HG03558 (cell line): Measurements from ENCODE around the gene HEBP1.

Experiments used
- ATAC-seq: cut with Tn5 transposase; IDR thresholded peaks from one replicate; pipeline ENCODE4 v1.9.1; 2021; ENCODE audit warnings: moderate number of reproducible peaks; ENCODE audit not compliant: unreplicated experiment; ENCODE audit errors: extremely low read depth

HEBP1 gene

GRCh38 chr12:13026286-13026685 lies 26.2 kb upstream of the HEBP1 start:
- no peak for ATAC-seq

GRCh38 chr12:13024531-13024916 lies 24.5 kb upstream of the HEBP1 start:
- no peak for ATAC-seq

GRCh38 chr12:13023811-13024530 lies 23.9 kb upstream of the HEBP1 start:
- no peak for ATAC-seq

- no peak for ATAC-seq
Measured at GRCh38 chr12:13022851-13023271, 22.8 kb upstream of the HEBP1 start.

GRCh38 chr12:13011098-13011497 lies 11.0 kb upstream of the HEBP1 start:
- ATAC-seq = no peak

GRCh38 chr12:13008741-13009380 lies 8.8 kb upstream of the HEBP1 start:
- ATAC-seq = no peak

GRCh38 chr12:13007496-13008233 lies 7.6 kb upstream of the HEBP1 start:
- no peak for ATAC-seq

GRCh38 chr12:13005649-13006048 lies 5.6 kb upstream of the HEBP1 start:
- ATAC-seq = no peak

GRCh38 chr12:13004986-13005385 lies 4.9 kb upstream of the HEBP1 start:
- no peak for ATAC-seq

- no peak for ATAC-seq
Measured at GRCh38 chr12:13004361-13004760, 4.3 kb upstream of the HEBP1 start.

- no peak for ATAC-seq
Measured at GRCh38 chr12:13002301-13003097, 2.4 kb upstream of the HEBP1 start.

GRCh38 chr12:13001775-13002040 lies 1.6 kb upstream of the HEBP1 start:
- ATAC-seq = no peak

- ATAC-seq = no peak
Measured at GRCh38 chr12:13000925-13001774, 1.1 kb upstream of the HEBP1 start.

GRCh38 chr12:13000616-13000924 lies 505 bp upstream of the HEBP1 start:
- peak; percentile 10 for ATAC-seq

- no peak for ATAC-seq
Measured at GRCh38 chr12:12999271-12999958, 650 bp downstream of the HEBP1 start.

GRCh38 chr12:12998248-12998647 lies 1.8 kb downstream of the HEBP1 start:
- ATAC-seq = no peak

- ATAC-seq = no peak
Measured at GRCh38 chr12:12997734-12998133, 2.3 kb downstream of the HEBP1 start.

GRCh38 chr12:12997156-12997555 lies 2.9 kb downstream of the HEBP1 start:
- no peak for ATAC-seq

- no peak for ATAC-seq
Measured at GRCh38 chr12:12996209-12996608, 3.9 kb downstream of the HEBP1 start.

GRCh38 chr12:12995088-12995487 lies 5.0 kb downstream of the HEBP1 start:
- no peak for ATAC-seq
